ENCODE measurements around the gene BBS9.

- no peak for TF ChIP-seq CTCF (IDR thresholded peaks at IDR 0.05; ENCODE audit: low read depth, low read length)
- no peak for TF ChIP-seq EZH2phosphoT487 (IDR thresholded peaks at IDR 0.05; ENCODE audit: low read depth)
Measured at GRCh38 chr7:33550979-33551378, 421.6 kb downstream of the BBS9 start.

Measured in OCI-LY3 (cell line).